IPS-18a (cell line): Measurements from ENCODE around the gene RPA4.

Experiments used
- H3K27ac ChIP-seq: one replicate; pipeline ENCODE4 v1.5.1; 2013; ENCODE audit warnings: low read length
- H3K27me3 ChIP-seq: one replicate; pipeline ENCODE4 v1.6.1; 2013; ENCODE audit warnings: mild to moderate bottlenecking, low read length; ENCODE audit not compliant: control insufficient read depth, insufficient read depth
- H3K36me3 ChIP-seq: one replicate; pipeline ENCODE4 v1.6.1; 2013; ENCODE audit warnings: low read depth, low read length; ENCODE audit not compliant: control insufficient read depth
- H3K4me1 ChIP-seq: one replicate; pipeline ENCODE4 v1.6.1; 2013; ENCODE audit warnings: low read depth, low read length; ENCODE audit not compliant: control insufficient read depth
- H3K4me3 ChIP-seq: one replicate; pipeline ENCODE4 v1.5.1; 2013; ENCODE audit warnings: low read length
- H3K9ac ChIP-seq: one replicate; pipeline ENCODE4 v1.6.1; 2013; ENCODE audit warnings: mild to moderate bottlenecking, low read length, moderate library complexity
- H3K9me3 ChIP-seq: one replicate; pipeline ENCODE4 v1.6.1; 2013; ENCODE audit warnings: low read depth, low read length; ENCODE audit not compliant: control insufficient read depth

Gene RPA4

GRCh38 chrX:96884027-96884426 lies 319 bp downstream of the RPA4 start:
- Histone ChIP-seq H3K27me3 (no peaks in the 10 kb centered on the region), H3K9me3 (no peaks in the 10 kb centered on the region), H3K4me1 (peaks cover 6% of the 10 kb centered on the region), H3K36me3 (no peaks in the 10 kb centered on the region), H3K4me3 (no peak overlapping the region), H3K9ac (no peak overlapping the region), H3K27ac (no peak overlapping the region)

GRCh38 chrX:96889726-96890125 lies 6.0 kb downstream of the RPA4 start:
- Histone ChIP-seq H3K9ac (no peak overlapping the region), H3K27ac (no peak overlapping the region), H3K36me3 (no peaks in the 10 kb centered on the region), H3K27me3 (no peaks in the 10 kb centered on the region), H3K4me1 (peaks cover 6% of the 10 kb centered on the region), H3K9me3 (no peaks in the 10 kb centered on the region), H3K4me3 (no peak overlapping the region)

DNA sequence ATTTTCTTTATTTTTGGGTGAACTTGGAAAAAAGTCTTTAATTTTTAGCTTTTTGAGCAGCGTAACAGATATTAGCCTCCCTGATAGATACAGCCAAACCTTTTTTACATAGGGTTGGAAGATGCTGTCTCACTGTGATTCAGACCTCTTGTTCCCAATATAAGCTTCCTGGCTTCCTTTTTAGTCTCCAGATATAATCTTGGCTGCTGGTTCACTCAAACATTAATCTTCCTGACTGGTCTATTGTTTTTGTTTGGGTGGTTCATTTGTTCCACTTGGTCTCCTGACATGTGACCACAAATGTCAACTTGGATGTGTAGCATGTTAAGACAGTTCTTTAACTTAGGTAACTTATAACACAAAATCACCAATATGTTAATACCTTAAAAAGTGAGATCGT lies 23.0 kb downstream of the RPA4 start:
- Histone ChIP-seq H3K9ac (no peak overlapping the region), H3K4me3 (no peak overlapping the region), H3K4me1 (peaks cover 3% of the 10 kb centered on the region), H3K27ac (no peak overlapping the region), H3K36me3 (no peaks in the 10 kb centered on the region), H3K9me3 (no peaks in the 10 kb centered on the region), H3K27me3 (no peaks in the 10 kb centered on the region)

DNA sequence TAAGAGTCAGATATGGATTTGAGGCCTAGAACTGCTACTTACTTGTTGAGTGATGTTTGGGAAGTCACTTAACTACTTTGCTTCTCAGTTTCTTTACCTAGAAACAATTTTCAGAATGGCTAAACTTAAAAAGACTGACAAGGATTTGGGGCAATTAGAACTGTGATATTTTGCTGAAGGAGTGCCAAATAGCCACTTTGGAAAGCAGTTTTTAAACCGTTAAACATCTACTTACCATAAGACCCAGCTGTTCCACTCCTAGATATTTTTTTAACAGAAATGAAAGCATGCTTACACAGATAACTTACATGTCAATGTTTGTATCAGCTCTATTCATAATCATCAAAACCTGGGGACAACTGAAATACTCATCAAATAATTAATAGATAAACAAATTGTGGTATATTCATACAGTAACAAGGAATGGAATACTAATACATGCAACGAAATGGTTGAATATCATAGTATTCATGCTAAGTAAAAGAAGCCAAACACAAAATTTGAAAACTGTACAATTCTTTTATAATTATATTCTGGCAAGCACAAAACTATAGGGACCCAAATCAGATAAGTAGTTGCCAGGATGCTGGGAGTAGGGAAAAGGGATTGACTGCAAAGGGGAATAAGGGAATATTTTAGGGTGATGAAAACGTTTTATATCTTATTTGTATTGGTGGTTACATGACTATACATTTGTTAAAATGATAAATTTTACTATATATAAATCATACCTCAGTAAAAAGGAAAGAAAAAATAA lies 24.0 kb downstream of the RPA4 start:
- Histone ChIP-seq H3K36me3 (no peaks in the 10 kb centered on the region), H3K9me3 (no peaks in the 10 kb centered on the region), H3K4me3 (no peak overlapping the region), H3K27ac (no peak overlapping the region), H3K27me3 (no peaks in the 10 kb centered on the region), H3K9ac (no peak overlapping the region), H3K4me1 (peaks cover 3% of the 10 kb centered on the region)

- H3K27ac ChIP-seq, result no peak overlapping the region
- no peaks in the 10 kb centered on the region for H3K27me3 ChIP-seq
- no peak overlapping the region for H3K9ac ChIP-seq
- H3K9me3 ChIP-seq, result no peaks in the 10 kb centered on the region
- H3K4me1 ChIP-seq, result peaks cover 3% of the 10 kb centered on the region
- no peaks in the 10 kb centered on the region for H3K36me3 ChIP-seq
- no peak overlapping the region for H3K4me3 ChIP-seq
Observed at GRCh38 chrX:96909291-96909690, 25.6 kb downstream of the RPA4 start.

- no peak overlapping the region for H3K4me3 ChIP-seq
- no peaks in the 10 kb centered on the region for H3K27me3 ChIP-seq
- no peak overlapping the region for H3K27ac ChIP-seq
- H3K9me3 ChIP-seq, result no peaks in the 10 kb centered on the region
- H3K36me3 ChIP-seq, result no peaks in the 10 kb centered on the region
- H3K4me1 ChIP-seq, result peaks cover 4% of the 10 kb centered on the region
- H3K9ac ChIP-seq, result no peak overlapping the region
Observed at GRCh38 chrX:96918864-96919263, 35.2 kb downstream of the RPA4 start.

- Histone ChIP-seq H3K27ac (no peak overlapping the region), H3K4me1 (peaks cover 4% of the 10 kb centered on the region), H3K4me3 (no peak overlapping the region), H3K9me3 (no peaks in the 10 kb centered on the region), H3K27me3 (no peaks in the 10 kb centered on the region), H3K36me3 (no peaks in the 10 kb centered on the region), H3K9ac (no peak overlapping the region)
Observed at GRCh38 chrX:96919672-96920071, 36.0 kb downstream of the RPA4 start.

- Histone ChIP-seq H3K9me3 (no peaks in the 10 kb centered on the region), H3K9ac (no peak overlapping the region), H3K27ac (no peak overlapping the region), H3K4me1 (peaks cover 4% of the 10 kb centered on the region), H3K36me3 (no peaks in the 10 kb centered on the region), H3K27me3 (no peaks in the 10 kb centered on the region), H3K4me3 (no peak overlapping the region)
Observed at GRCh38 chrX:96924581-96924980, 40.9 kb downstream of the RPA4 start.

GRCh38 chrX:96929036-96929435 lies 45.3 kb downstream of the RPA4 start:
- Histone ChIP-seq H3K27me3 (no peaks in the 10 kb centered on the region), H3K27ac (no peak overlapping the region), H3K4me1 (peaks cover 3% of the 10 kb centered on the region)

More at GRCh38 chrX:96929036-96929435, 45.3 kb downstream of the RPA4 start:
- Histone ChIP-seq H3K36me3 (no peaks in the 10 kb centered on the region), H3K9ac (no peak overlapping the region), H3K4me3 (no peak overlapping the region), H3K9me3 (no peaks in the 10 kb centered on the region)
